NCI-H1930 (cell line): ENCODE measurements around the gene BRD8.
"Not testable (repeated sequence)": the region's sequence is repeated elsewhere in the genome, so short reads cannot be mapped to it uniquely, and the experiment has no call there.

Experiments
- DNase-seq, 2 experiments: peaks; one replicate each; lab custom pipeline; 2025; lab: John Stamatoyannopoulos, UW

The BRD8 gene

GRCh38 chr5:138178516-138179276, at the start of gene BRD8, which contains the start of gene KIF20A:
TSS of gene BRD8 (minus strand) at chr5:138178630. CDS start at chr5:138178614, 16 bp downstream.
TSS of gene KIF20A (plus strand) at chr5:138179112. CDS start at chr5:138179681, 569 bp downstream.
- DNase-seq, result peak; percentile 85 to 87

GRCh38 chr5:138226910-138227309, 48.5 kb upstream of the BRD8 start:
- no peak for DNase-seq

GRCh38 chr5:138224712-138225111, 46.3 kb upstream of the BRD8 start:
- DNase-seq, result no peak

- DNase-seq, result no peak
These were observed 45.1 kb upstream of the BRD8 start for GRCh38 chr5:138223532-138223931.

- no peak for DNase-seq
These were observed 38.4 kb upstream of the BRD8 start for GRCh38 chr5:138216799-138217198.

GRCh38 chr5:138213161-138214029, 35.0 kb upstream of the BRD8 start, which contains the start of gene CDC23:
TSS of gene CDC23 (minus strand) at chr5:138213323. CDS start at chr5:138213312, 11 bp downstream.
- peak; percentile 93 to 96 for DNase-seq

GRCh38 chr5:138212828-138213160, 34.4 kb upstream of the BRD8 start:
- DNase-seq, result no peak

GRCh38 chr5:138210985-138211384, 32.6 kb upstream of the BRD8 start:
- no peak for DNase-seq

GRCh38 chr5:138193859-138194258, 15.4 kb upstream of the BRD8 start:
- not testable (repeated sequence) for DNase-seq

GRCh38 chr5:138192826-138193225, 14.4 kb upstream of the BRD8 start:
- no peak for DNase-seq

GRCh38 chr5:138188626-138189025, 10.2 kb upstream of the BRD8 start:
- DNase-seq, result no peak

GRCh38 chr5:138186002-138186447, 7.6 kb upstream of the BRD8 start:
- no peak for DNase-seq

GRCh38 chr5:138182808-138183207, 4.4 kb upstream of the BRD8 start:
- no peak for DNase-seq

- no peak for DNase-seq
These were observed 2.4 kb upstream of the BRD8 start for GRCh38 chr5:138180841-138181240.

- DNase-seq, result peak in 1 of 2 experiments; percentile 13
These were observed 1.9 kb upstream of the BRD8 start for GRCh38 chr5:138180183-138180782.

- DNase-seq, result no peak
These were observed 937 bp upstream of the BRD8 start for GRCh38 chr5:138179277-138179857.

- DNase-seq, result no peak
These were observed 402 bp downstream of the BRD8 start for GRCh38 chr5:138177941-138178515.

GRCh38 chr5:138170299-138170698, 8.1 kb downstream of the BRD8 start:
- DNase-seq, result no peak

- no peak for DNase-seq
These were observed 9.3 kb downstream of the BRD8 start for GRCh38 chr5:138169124-138169523.

- no peak for DNase-seq
These were observed 14.7 kb downstream of the BRD8 start for GRCh38 chr5:138163721-138164120.

- no peak for DNase-seq
These were observed 17.7 kb downstream of the BRD8 start for GRCh38 chr5:138160706-138161105.

GRCh38 chr5:138159666-138160065, 18.8 kb downstream of the BRD8 start:
- no peak for DNase-seq
